Mesothelial cell of epicardium (in vitro differentiated cells): ENCODE measurements around the gene MIB2. TPM values are rescaled to one million over a fixed set of nuclear protein-coding genes. Genes with fewer than 3 reads are reported as not detected.

Experiments
- DNase-seq, 2 experiments: peaks; one replicate each; pipeline ENCODE4 v3.0.0; 2021; ENCODE audit warnings: low spot score in 2 of 2; ENCODE audit not compliant: unreplicated experiment in 2 of 2
- H3K27ac Mint-ChIP-seq: 2 replicates; pipeline ENCODE4 v1.8.0; 2021; ENCODE audit warnings: mixed read lengths
- H3K27me3 Mint-ChIP-seq: 2 replicates; pipeline ENCODE4 v1.8.0; 2021; ENCODE audit warnings: low read depth, mixed read lengths
- H3K36me3 Mint-ChIP-seq: 2 replicates; pipeline ENCODE4 v1.8.0; 2021; ENCODE audit warnings: mixed read lengths
- H3K4me1 Mint-ChIP-seq: 2 replicates; pipeline ENCODE4 v1.8.0; 2021; ENCODE audit warnings: mixed read lengths
- H3K4me3 Mint-ChIP-seq: 2 replicates; pipeline ENCODE4 v1.8.0; 2021; ENCODE audit warnings: mild to moderate bottlenecking, moderate library complexity, mixed read lengths
- H3K9me3 Mint-ChIP-seq: 2 replicates; pipeline ENCODE4 v1.8.0; 2021; ENCODE audit warnings: mixed read lengths
- CTCF ChIP-seq: fragments of 200-600 bp; sonication (generic); IDR thresholded peaks from one replicate; pipeline ENCODE4 v1.5.0; 2021; ENCODE audit warnings: antibody characterized with exemption; ENCODE audit not compliant: unreplicated experiment
- total RNA-seq: library from RNA; stranded (reverse); gene quantifications from 3 replicates; pipeline ENCODE4 v1.2.1, GENCODE V29; 2021

The MIB2 gene
- total RNA-seq, 1 donor from 2014 or later, result 117 TPM

GRCh38 chr1:1619917-1620361 lies 4.6 kb downstream of the MIB2 start:
- H3K4me3 Mint-ChIP-seq, result no peak overlapping the region

GRCh38 chr1:1620433-1621139 lies 5.3 kb downstream of the MIB2 start:
- no peaks in the 10 kb centered on the region for H3K9me3 Mint-ChIP-seq
- no peaks in the 10 kb centered on the region for H3K27me3 Mint-ChIP-seq
- peaks cover 13% of the 10 kb centered on the region for H3K4me1 Mint-ChIP-seq
- DNase-seq, result no peak
- TF ChIP-seq CTCF, result no peak
- H3K4me3 Mint-ChIP-seq, result no peak overlapping the region
- no peak overlapping the region for H3K27ac Mint-ChIP-seq
- H3K36me3 Mint-ChIP-seq, result peaks cover 5% of the 10 kb centered on the region

More at GRCh38 chr1:1619917-1620361, 4.6 kb downstream of the MIB2 start:
- Mint-ChIP-seq H3K27me3 (no peaks in the 10 kb centered on the region), H3K27ac (no peak overlapping the region), H3K4me1 (peaks cover 13% of the 10 kb centered on the region), H3K9me3 (no peaks in the 10 kb centered on the region), H3K36me3 (peaks cover 5% of the 10 kb centered on the region)
- no peak for DNase-seq
- no peak for TF ChIP-seq CTCF

- no peak overlapping the region for H3K4me3 Mint-ChIP-seq
- no peaks in the 10 kb centered on the region for H3K9me3 Mint-ChIP-seq
- H3K27me3 Mint-ChIP-seq, result no peaks in the 10 kb centered on the region
- peaks cover 13% of the 10 kb centered on the region for H3K4me1 Mint-ChIP-seq
- DNase-seq, result no peak
- H3K27ac Mint-ChIP-seq, result no peak overlapping the region
- H3K36me3 Mint-ChIP-seq, result peaks cover 5% of the 10 kb centered on the region
- TF ChIP-seq CTCF, result no peak
These were observed 6.1 kb downstream of the MIB2 start for GRCh38 chr1:1621173-1622009.

DNA sequence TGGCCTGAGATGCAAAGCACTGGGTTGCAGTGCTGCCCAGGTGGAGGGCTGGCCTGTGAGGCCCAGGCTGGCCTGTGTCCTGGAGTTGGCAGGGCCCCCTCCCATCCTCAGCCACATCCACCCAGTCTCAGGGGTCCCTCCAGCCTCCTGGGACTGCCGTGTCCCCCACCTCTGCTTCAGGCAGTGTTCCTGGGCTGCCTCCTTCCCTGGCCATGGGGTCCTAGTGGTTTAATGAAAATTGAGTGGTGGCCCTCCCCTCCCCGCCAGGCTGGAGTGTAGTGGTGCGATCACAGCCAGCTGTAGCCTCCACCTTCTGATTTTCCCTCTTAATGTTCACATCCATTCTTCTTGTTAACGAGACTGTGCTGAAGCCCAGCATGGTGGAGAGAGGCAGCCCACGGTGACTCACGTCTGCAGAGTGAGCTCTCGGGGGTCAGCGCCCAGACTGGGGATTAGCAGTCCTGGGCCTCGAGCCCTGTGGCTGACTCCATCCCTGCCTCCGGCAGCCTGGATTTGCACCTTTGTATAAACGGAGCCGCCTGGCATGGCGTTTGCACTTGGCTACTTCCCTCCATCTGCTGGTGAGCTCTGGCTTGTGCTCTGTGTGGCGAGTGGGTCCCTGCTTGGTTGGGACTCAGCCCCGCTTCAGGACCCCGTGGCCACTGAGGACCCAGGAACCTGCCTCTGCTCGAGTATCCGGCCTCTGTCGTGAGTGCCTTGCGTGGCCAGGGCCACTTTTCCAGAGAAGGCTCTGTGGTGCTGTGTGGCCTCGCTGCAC lies 6.9 kb downstream of the MIB2 start:
- no peaks in the 10 kb centered on the region for H3K27me3 Mint-ChIP-seq
- H3K27ac Mint-ChIP-seq, result no peak overlapping the region
- no peak overlapping the region for H3K4me3 Mint-ChIP-seq
- H3K9me3 Mint-ChIP-seq, result no peaks in the 10 kb centered on the region
- H3K36me3 Mint-ChIP-seq, result peaks cover 5% of the 10 kb centered on the region
- H3K4me1 Mint-ChIP-seq, result peaks cover 8% of the 10 kb centered on the region
- DNase-seq, result no peak
- no peak for TF ChIP-seq CTCF

GRCh38 chr1:1622788-1623094 lies 7.4 kb downstream of the MIB2 start:
- TF ChIP-seq CTCF, result no peak
- H3K9me3 Mint-ChIP-seq, result no peaks in the 10 kb centered on the region
- no peak for DNase-seq
- H3K4me3 Mint-ChIP-seq, result no peak overlapping the region
- H3K27ac Mint-ChIP-seq, result no peak overlapping the region
- peaks cover 2% of the 10 kb centered on the region for H3K36me3 Mint-ChIP-seq
- H3K4me1 Mint-ChIP-seq, result peaks cover 6% of the 10 kb centered on the region
- H3K27me3 Mint-ChIP-seq, result no peaks in the 10 kb centered on the region
